T-helper 17 cell (primary cell): Measurements from ENCODE around the gene UBD. TPM values are rescaled to one million over a fixed set of nuclear protein-coding genes. Genes with fewer than 3 reads are reported as not detected.

Experiments
- ATAC-seq: fragments of 150-1000 bp; cut with Tn5 transposase; 2 replicates; pipeline ENCODE4 v1.10.0; 2021; ENCODE audit warnings: mild to moderate bottlenecking, moderate library complexity
- DNase-seq, 3 donors: peaks; one replicate each; pipeline versions ENCODE4 v3.0.0 to v3.0.0-alpha.2; 2020 to 2021
- H3K9me3 ChIP-seq: one replicate; pipeline ENCODE4 v1.7.0; 2013; ENCODE audit warnings: low read length, mild to moderate bottlenecking; ENCODE audit not compliant: control insufficient read depth, poor library complexity, severe bottlenecking
- H3K27ac Mint-ChIP-seq: one replicate; pipeline ENCODE4 v1.8.0; 2022; ENCODE audit warnings: mild to moderate bottlenecking, moderate library complexity, mixed read lengths
- H3K27me3 Mint-ChIP-seq: one replicate; pipeline ENCODE4 v1.8.0; 2022; ENCODE audit warnings: mixed read lengths
- H3K36me3 Mint-ChIP-seq: one replicate; pipeline ENCODE4 v1.8.0; 2022; ENCODE audit warnings: low read depth, mixed read lengths
- H3K4me1 Mint-ChIP-seq: one replicate; pipeline ENCODE4 v1.8.0; 2022; ENCODE audit warnings: mild to moderate bottlenecking, mixed read lengths
- H3K4me3 Mint-ChIP-seq: one replicate; pipeline ENCODE4 v1.8.0; 2022; ENCODE audit warnings: mild to moderate bottlenecking, moderate library complexity, mixed read lengths
- total RNA-seq, 4 donors: library from RNA in 2 of 4; stranded (reverse) in 2 of 4; gene quantifications; one replicate each; pipeline ENCODE4 v1.2.3 and lab custom pipeline; 2022 to 2026

UBD gene
- total RNA-seq, 2 donors from 2014 or later, result not detected

GRCh38 chr6:29509239-29509638 lies 50.3 kb downstream of the UBD start:
- DNase-seq (no peak), ATAC-seq (no peak)
- H3K36me3 Mint-ChIP-seq, result peaks cover 3% of the 10 kb centered on the region
- peaks cover 2% of the 10 kb centered on the region for H3K4me1 Mint-ChIP-seq
- H3K4me3 Mint-ChIP-seq, result no peak overlapping the region
- no peak overlapping the region for H3K27ac Mint-ChIP-seq
- H3K9me3 ChIP-seq, result no peaks in the 10 kb centered on the region
- peaks cover 36% of the 10 kb centered on the region for H3K27me3 Mint-ChIP-seq

GRCh38 chr6:29507319-29507718 lies 52.2 kb downstream of the UBD start:
- Mint-ChIP-seq H3K4me3 (no peak overlapping the region), H3K27ac (no peak overlapping the region), H3K36me3 (peaks cover 3% of the 10 kb centered on the region), H3K27me3 (peaks cover 50% of the 10 kb centered on the region), H3K4me1 (no peaks in the 10 kb centered on the region)
- ATAC-seq (no peak), DNase-seq (no peak)
- H3K9me3 ChIP-seq, result no peaks in the 10 kb centered on the region

DNA sequence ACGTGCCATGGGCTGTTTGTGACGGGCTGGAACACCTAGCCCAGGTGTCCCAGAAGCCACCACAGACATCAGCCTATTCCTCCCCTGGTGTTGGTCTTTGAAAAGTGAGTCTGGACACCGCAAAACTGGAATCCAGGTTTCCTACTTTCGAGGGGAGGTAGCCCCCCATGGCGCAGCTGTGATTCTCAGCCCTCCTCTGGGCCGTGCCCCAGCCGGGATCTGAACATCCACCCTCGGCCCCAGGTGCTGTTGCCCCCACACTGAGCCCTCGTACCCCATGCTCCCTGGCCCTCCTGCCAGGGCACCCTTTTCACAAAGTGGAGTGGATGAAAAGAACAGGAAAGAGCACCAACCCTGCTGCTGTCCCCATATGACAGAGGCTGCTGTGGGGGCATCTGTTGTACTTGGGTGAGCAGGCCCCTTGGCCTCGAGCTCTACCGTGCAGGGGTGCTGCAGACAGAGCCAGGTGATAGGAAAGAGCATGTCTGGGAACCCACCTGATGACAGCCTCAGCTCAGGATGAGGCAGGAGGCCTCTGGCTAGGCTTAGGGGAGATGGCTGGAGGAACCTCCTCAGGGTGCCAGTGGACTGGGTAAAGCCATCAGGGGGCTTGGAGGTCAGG lies 53.0 kb downstream of the UBD start:
- ATAC-seq (no peak), DNase-seq (no peak)
- H3K4me3 Mint-ChIP-seq, result no peak overlapping the region
- H3K27ac Mint-ChIP-seq, result no peak overlapping the region
- H3K9me3 ChIP-seq, result no peaks in the 10 kb centered on the region
- peaks cover 3% of the 10 kb centered on the region for H3K36me3 Mint-ChIP-seq
- H3K27me3 Mint-ChIP-seq, result peaks cover 46% of the 10 kb centered on the region
- no peaks in the 10 kb centered on the region for H3K4me1 Mint-ChIP-seq

DNA sequence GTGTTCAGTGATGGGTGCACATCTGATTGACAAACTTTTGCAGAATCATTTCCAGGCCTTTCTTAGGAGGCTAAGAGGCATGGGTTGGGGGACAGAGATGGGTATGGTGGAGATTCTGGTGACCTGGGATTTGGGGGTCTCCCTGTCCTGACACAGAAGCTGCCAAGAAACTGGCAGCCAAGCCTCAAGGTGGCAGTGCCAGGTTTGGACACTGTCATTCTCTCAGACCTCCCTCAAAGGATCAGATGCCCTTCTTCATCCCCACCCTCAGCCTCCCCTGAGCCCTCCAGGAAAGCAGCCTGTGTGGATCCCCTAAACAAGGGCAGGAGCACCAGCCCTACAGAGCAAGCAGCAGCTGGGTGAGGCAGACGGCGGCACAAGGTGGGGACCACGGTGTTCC lies 53.7 kb downstream of the UBD start:
- DNase-seq, result no peak
- H3K4me1 Mint-ChIP-seq, result no peaks in the 10 kb centered on the region
- H3K36me3 Mint-ChIP-seq, result peaks cover 2% of the 10 kb centered on the region

More for the DNA sequence above, 53.7 kb downstream of the UBD start:
- Mint-ChIP-seq H3K4me3 (no peak overlapping the region), H3K27ac (no peak overlapping the region), H3K27me3 (peaks cover 41% of the 10 kb centered on the region)
- H3K9me3 ChIP-seq, result no peaks in the 10 kb centered on the region
- no peak for ATAC-seq

Other genes with a start within 250 kb of the UBD start
- gene OR5V1, start 190.9 kb downstream of the UBD start, total RNA-seq, result not detected
- gene OR12D3, start 184.4 kb downstream of the UBD start, total RNA-seq, result not detected
- not detected for gene OR12D2, start 164.1 kb downstream of the UBD start, total RNA-seq
- gene OR12D1, start 144.8 kb downstream of the UBD start, total RNA-seq, result not detected
- not detected for gene OR10C1, start 120.4 kb downstream of the UBD start, total RNA-seq
- not detected for gene OR11A1, start 102.7 kb downstream of the UBD start, total RNA-seq
- not detected for gene OR2H1, start 102.6 kb downstream of the UBD start, total RNA-seq
- gene MAS1L, start 71.8 kb downstream of the UBD start, total RNA-seq, result not detected
- gene OR2H2, start 25.4 kb upstream of the UBD start, total RNA-seq, result not detected
- gene GABBR1, start 73.5 kb upstream of the UBD start, total RNA-seq, result 100 to 1,000 TPM; 101 to 139 TPM
- gene MOG, start 97.4 kb upstream of the UBD start, total RNA-seq, result not detected
- 1 to 10 TPM in 1 of 2 donors, not detected in 1; 3.1 TPM for gene ZFP57, start 121.4 kb upstream of the UBD start, total RNA-seq
- 100 to 1,000 TPM; 629 to 717 TPM for gene HLA-F, start 163.7 kb upstream of the UBD start, total RNA-seq